ENCODE data around the gene VSNL1. TPM values are rescaled to one million over a fixed set of nuclear protein-coding genes. Genes with fewer than 3 reads are reported as not detected.

The VSNL1 gene
- total and polyA plus RNA-seq, 2 donors, result 0.47 to 1.4 TPM

GRCh38 chr2:17638196-17638743 is 97.8 kb downstream of the VSNL1 start:
- WGBS, result 93% methylated on average over 7 of the region's 7 CpGs
- H3K4me3 ChIP-seq (ENCODE audit: low read length in 2 of 2), result no peak overlapping the region
- H3K36me3 ChIP-seq (ENCODE audit: control insufficient read depth in 2 of 2, insufficient read depth in 2 of 2, low read length in 1 of 2), result no peaks in the 10 kb centered on the region
- H3K9me3 ChIP-seq (ENCODE audit: control insufficient read depth in 2 of 2, insufficient read depth in 1 of 2, low read length in 1 of 2), result no peaks in the 10 kb centered on the region
- H3K27ac ChIP-seq (ENCODE audit: low read depth in 1 of 2, low read length in 1 of 2), result no peak overlapping the region
- H3K4me1 ChIP-seq (ENCODE audit: control insufficient read depth in 2 of 2, insufficient read depth in 2 of 2, low read length in 2 of 2), result no peaks in the 10 kb centered on the region
- no peak for DNase-seq (ENCODE audit: low read depth in 6 of 9, low spot score in 9 of 9)
- no peaks in the 10 kb centered on the region for H3K27me3 ChIP-seq (ENCODE audit: control insufficient read depth in 2 of 2, insufficient read depth in 1 of 2, low read length in 1 of 2)

- no peaks in the 10 kb centered on the region for H3K27me3 ChIP-seq (ENCODE audit: control insufficient read depth in 2 of 2, insufficient read depth in 1 of 2, low read length in 1 of 2)
- H3K4me3 ChIP-seq (ENCODE audit: low read length in 2 of 2), result no peak overlapping the region
- DNase-seq (ENCODE audit: low read depth in 6 of 9, low spot score in 9 of 9), result no peak
- H3K9me3 ChIP-seq (ENCODE audit: control insufficient read depth in 2 of 2, insufficient read depth in 1 of 2, low read length in 1 of 2), result no peaks in the 10 kb centered on the region
- 95% methylated on average over 2 of the region's 2 CpGs for WGBS
- H3K4me1 ChIP-seq (ENCODE audit: control insufficient read depth in 2 of 2, insufficient read depth in 2 of 2, low read length in 2 of 2), result no peaks in the 10 kb centered on the region
- H3K27ac ChIP-seq (ENCODE audit: low read depth in 1 of 2, low read length in 1 of 2), result no peak overlapping the region
- no peaks in the 10 kb centered on the region for H3K36me3 ChIP-seq (ENCODE audit: control insufficient read depth in 2 of 2, insufficient read depth in 2 of 2, low read length in 1 of 2)
Measured at GRCh38 chr2:17640406-17640805, 99.9 kb downstream of the VSNL1 start.

GRCh38 chr2:17643031-17643615 is 102.6 kb downstream of the VSNL1 start:
- Histone ChIP-seq H3K4me3 (ENCODE audit: low read length in 2 of 2) (no peak overlapping the region), H3K36me3 (ENCODE audit: control insufficient read depth in 2 of 2, insufficient read depth in 2 of 2, low read length in 1 of 2) (no peaks in the 10 kb centered on the region), H3K4me1 (ENCODE audit: control insufficient read depth in 2 of 2, insufficient read depth in 2 of 2, low read length in 2 of 2) (no peaks in the 10 kb centered on the region), H3K9me3 (ENCODE audit: control insufficient read depth in 2 of 2, insufficient read depth in 1 of 2, low read length in 1 of 2) (no peaks in the 10 kb centered on the region), H3K27me3 (ENCODE audit: control insufficient read depth in 2 of 2, insufficient read depth in 1 of 2, low read length in 1 of 2) (no peaks in the 10 kb centered on the region), H3K27ac (ENCODE audit: low read depth in 1 of 2, low read length in 1 of 2) (no peak overlapping the region)
- WGBS, result 94% methylated on average over 6 of the region's 6 CpGs
- DNase-seq (ENCODE audit: low read depth in 6 of 9, low spot score in 9 of 9), result no peak

GRCh38 chr2:17644997-17645720 is 104.7 kb downstream of the VSNL1 start:
- no peaks in the 10 kb centered on the region for H3K4me1 ChIP-seq (ENCODE audit: control insufficient read depth in 2 of 2, insufficient read depth in 2 of 2, low read length in 2 of 2)
- no peaks in the 10 kb centered on the region for H3K9me3 ChIP-seq (ENCODE audit: control insufficient read depth in 2 of 2, insufficient read depth in 1 of 2, low read length in 1 of 2)
- no peak overlapping the region for H3K4me3 ChIP-seq (ENCODE audit: low read length in 2 of 2)
- no peak overlapping the region for H3K27ac ChIP-seq (ENCODE audit: low read depth in 1 of 2, low read length in 1 of 2)
- H3K27me3 ChIP-seq (ENCODE audit: control insufficient read depth in 2 of 2, insufficient read depth in 1 of 2, low read length in 1 of 2), result no peaks in the 10 kb centered on the region
- WGBS, result 98% methylated on average over 4 of the region's 4 CpGs
- no peaks in the 10 kb centered on the region for H3K36me3 ChIP-seq (ENCODE audit: control insufficient read depth in 2 of 2, insufficient read depth in 2 of 2, low read length in 1 of 2)
- DNase-seq (ENCODE audit: low read depth in 6 of 9, low spot score in 9 of 9), result no peak

GRCh38 chr2:17646081-17646554 is 105.6 kb downstream of the VSNL1 start:
- WGBS, result 6% methylated on average over 3 of the region's 3 CpGs
- peak in 8 of 9 donors; percentile 8 to 61 (median 34) for DNase-seq (ENCODE audit: low read depth in 6 of 9, low spot score in 9 of 9)

GRCh38 chr2:17646838-17647701 is 106.6 kb downstream of the VSNL1 start:
- H3K27ac ChIP-seq (ENCODE audit: low read depth in 1 of 2, low read length in 1 of 2), result no peak overlapping the region
- no peaks in the 10 kb centered on the region for H3K9me3 ChIP-seq (ENCODE audit: control insufficient read depth in 2 of 2, insufficient read depth in 1 of 2, low read length in 1 of 2)
- WGBS, result 94% methylated on average over 5 of the region's 5 CpGs
- no peaks in the 10 kb centered on the region for H3K4me1 ChIP-seq (ENCODE audit: control insufficient read depth in 2 of 2, insufficient read depth in 2 of 2, low read length in 2 of 2)
- H3K27me3 ChIP-seq (ENCODE audit: control insufficient read depth in 2 of 2, insufficient read depth in 1 of 2, low read length in 1 of 2), result no peaks in the 10 kb centered on the region
- H3K36me3 ChIP-seq (ENCODE audit: control insufficient read depth in 2 of 2, insufficient read depth in 2 of 2, low read length in 1 of 2), result no peaks in the 10 kb centered on the region
- no peak overlapping the region for H3K4me3 ChIP-seq (ENCODE audit: low read length in 2 of 2)
- no peak for DNase-seq (ENCODE audit: low read depth in 6 of 9, low spot score in 9 of 9)

More at GRCh38 chr2:17646081-17646554, 105.6 kb downstream of the VSNL1 start:
- H3K9me3 ChIP-seq (ENCODE audit: control insufficient read depth in 2 of 2, insufficient read depth in 1 of 2, low read length in 1 of 2), result no peaks in the 10 kb centered on the region
- H3K4me1 ChIP-seq (ENCODE audit: control insufficient read depth in 2 of 2, insufficient read depth in 2 of 2, low read length in 2 of 2), result no peaks in the 10 kb centered on the region
- H3K36me3 ChIP-seq (ENCODE audit: control insufficient read depth in 2 of 2, insufficient read depth in 2 of 2, low read length in 1 of 2), result no peaks in the 10 kb centered on the region
- H3K4me3 ChIP-seq (ENCODE audit: low read length in 2 of 2), result no peak overlapping the region
- no peak overlapping the region for H3K27ac ChIP-seq (ENCODE audit: low read depth in 1 of 2, low read length in 1 of 2)
- H3K27me3 ChIP-seq (ENCODE audit: control insufficient read depth in 2 of 2, insufficient read depth in 1 of 2, low read length in 1 of 2), result no peaks in the 10 kb centered on the region

GRCh38 chr2:17648581-17648980 is 108.1 kb downstream of the VSNL1 start:
- H3K27me3 ChIP-seq (ENCODE audit: control insufficient read depth in 2 of 2, insufficient read depth in 1 of 2, low read length in 1 of 2), result no peaks in the 10 kb centered on the region
- no peak overlapping the region for H3K4me3 ChIP-seq (ENCODE audit: low read length in 2 of 2)
- no peaks in the 10 kb centered on the region for H3K4me1 ChIP-seq (ENCODE audit: control insufficient read depth in 2 of 2, insufficient read depth in 2 of 2, low read length in 2 of 2)
- H3K36me3 ChIP-seq (ENCODE audit: control insufficient read depth in 2 of 2, insufficient read depth in 2 of 2, low read length in 1 of 2), result no peaks in the 10 kb centered on the region
- 71% methylated on average over 1 of the region's 1 CpG for WGBS
- H3K27ac ChIP-seq (ENCODE audit: low read depth in 1 of 2, low read length in 1 of 2), result no peak overlapping the region
- H3K9me3 ChIP-seq (ENCODE audit: control insufficient read depth in 2 of 2, insufficient read depth in 1 of 2, low read length in 1 of 2), result no peaks in the 10 kb centered on the region
- no peak for DNase-seq (ENCODE audit: low read depth in 6 of 9, low spot score in 9 of 9)

GRCh38 chr2:17649026-17649425 is 108.5 kb downstream of the VSNL1 start:
- DNase-seq (ENCODE audit: low read depth in 6 of 9, low spot score in 9 of 9), result no peak
- Histone ChIP-seq H3K4me3 (ENCODE audit: low read length in 2 of 2) (no peak overlapping the region), H3K9me3 (ENCODE audit: control insufficient read depth in 2 of 2, insufficient read depth in 1 of 2, low read length in 1 of 2) (no peaks in the 10 kb centered on the region), H3K36me3 (ENCODE audit: control insufficient read depth in 2 of 2, insufficient read depth in 2 of 2, low read length in 1 of 2) (no peaks in the 10 kb centered on the region), H3K4me1 (ENCODE audit: control insufficient read depth in 2 of 2, insufficient read depth in 2 of 2, low read length in 2 of 2) (no peaks in the 10 kb centered on the region), H3K27me3 (ENCODE audit: control insufficient read depth in 2 of 2, insufficient read depth in 1 of 2, low read length in 1 of 2) (no peaks in the 10 kb centered on the region), H3K27ac (ENCODE audit: low read depth in 1 of 2, low read length in 1 of 2) (no peak overlapping the region)
- WGBS, result 91% methylated on average over 11 of the region's 11 CpGs

All from thymus (tissue), 11 donors.